Thyroid gland (tissue), 4 donors: ENCODE data around the gene GH2.
"Not testable (repeated sequence)": the region's sequence is repeated elsewhere in the genome, so short reads cannot be mapped to it uniquely, and the experiment has no call there.

Experiments
- POLR2A ChIP-seq, 2 donors: fragments of 450-650 bp; IDR thresholded peaks; one replicate each; pipeline ENCODE4 v1.6.1; 2017; ENCODE audit warnings: antibody characterized with exemption in 2 of 2, mild to moderate bottlenecking in 2 of 2, moderate library complexity in 1 of 2
- TF ChIP-seq, protein P1 (sequence below), 6 experiments: fragments of 200-600 bp in 3 of 6; fragments of 450-650 bp in 3 of 6; sonication (generic) in 3 of 6; IDR thresholded peaks; one replicate each; pipeline ENCODE4 v1.5.1; 2016 to 2019; ENCODE audit warnings: antibody characterized with exemption in 6 of 6, mild to moderate bottlenecking in 2 of 6, inconsistent platforms in 1 of 6, moderate library complexity in 1 of 6

- TF ChIP-seq, protein P1, sequence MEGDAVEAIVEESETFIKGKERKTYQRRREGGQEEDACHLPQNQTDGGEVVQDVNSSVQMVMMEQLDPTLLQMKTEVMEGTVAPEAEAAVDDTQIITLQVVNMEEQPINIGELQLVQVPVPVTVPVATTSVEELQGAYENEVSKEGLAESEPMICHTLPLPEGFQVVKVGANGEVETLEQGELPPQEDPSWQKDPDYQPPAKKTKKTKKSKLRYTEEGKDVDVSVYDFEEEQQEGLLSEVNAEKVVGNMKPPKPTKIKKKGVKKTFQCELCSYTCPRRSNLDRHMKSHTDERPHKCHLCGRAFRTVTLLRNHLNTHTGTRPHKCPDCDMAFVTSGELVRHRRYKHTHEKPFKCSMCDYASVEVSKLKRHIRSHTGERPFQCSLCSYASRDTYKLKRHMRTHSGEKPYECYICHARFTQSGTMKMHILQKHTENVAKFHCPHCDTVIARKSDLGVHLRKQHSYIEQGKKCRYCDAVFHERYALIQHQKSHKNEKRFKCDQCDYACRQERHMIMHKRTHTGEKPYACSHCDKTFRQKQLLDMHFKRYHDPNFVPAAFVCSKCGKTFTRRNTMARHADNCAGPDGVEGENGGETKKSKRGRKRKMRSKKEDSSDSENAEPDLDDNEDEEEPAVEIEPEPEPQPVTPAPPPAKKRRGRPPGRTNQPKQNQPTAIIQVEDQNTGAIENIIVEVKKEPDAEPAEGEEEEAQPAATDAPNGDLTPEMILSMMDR (IDR thresholded peaks at IDR 0.05) = not testable (repeated sequence)
- TF ChIP-seq POLR2A (IDR thresholded peaks at IDR 0.05) = not testable (repeated sequence)
Measured at GRCh38 chr17:63892316-63893037, 10.7 kb upstream of the GH2 start.
